Epithelial cell of proximal tubule (primary cell): ENCODE data around the gene OR52W1. TPM values are rescaled to one million over a fixed set of nuclear protein-coding genes. Genes with fewer than 3 reads are reported as not detected.
A peak's percentile ranks its signal among the peaks of the same experiment; 100 is the strongest.

Experiments
- DNase-seq: peaks from one replicate; pipeline ENCODE4 v3.0.0-alpha.2; 2011; ENCODE audit warnings: low read depth
- H3K4me3 ChIP-seq: 2 replicates; pipeline ENCODE4 v1.5.1; 2011; ENCODE audit warnings: low read depth, mild to moderate bottlenecking, low read length
- CTCF ChIP-seq: conservative IDR thresholded peaks from 2 replicates; pipeline ENCODE4 v1.5.1; 2012; ENCODE audit warnings: low read depth, mild to moderate bottlenecking, low read length
- total RNA-seq: library from RNA; depleted of rRNA; stranded (reverse); fragments of >200 nt; gene quantifications from 2 replicates; pipeline ENCODE4 v1.2.3, GENCODE V29; 2015

Gene OR52W1
- total RNA-seq, 1 donor from 2014 or later = not detected

GRCh38 chr11:6217722-6218121, 18.7 kb downstream of the OR52W1 start:
- DNase-seq = no peak
- H3K4me3 ChIP-seq = no peak overlapping the region
- TF ChIP-seq CTCF = no peak

DNA sequence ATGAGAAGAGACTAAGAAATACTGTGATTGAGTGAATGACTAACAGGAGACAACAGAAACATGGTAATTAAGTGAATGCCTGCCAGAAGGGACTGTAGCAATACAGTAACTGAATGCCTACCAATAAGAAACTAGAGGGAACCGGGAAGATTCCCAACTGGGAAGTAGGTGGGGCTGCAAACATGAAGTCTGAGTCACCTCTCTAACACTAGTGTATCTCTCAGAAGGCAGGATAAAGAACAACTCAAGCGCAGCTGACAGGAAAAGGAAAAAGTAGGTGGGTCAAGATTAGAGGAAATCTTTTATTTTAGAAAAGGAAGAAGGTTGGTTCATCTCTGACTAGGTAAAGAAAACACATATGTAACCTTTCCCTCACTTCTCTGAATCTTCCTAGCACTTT, 20.3 kb downstream of the OR52W1 start:
- H3K4me3 ChIP-seq = no peak overlapping the region
- DNase-seq = peak; percentile 84
- TF ChIP-seq CTCF = no peak

GRCh38 chr11:6223854-6224253, 24.8 kb downstream of the OR52W1 start:
- no peak for DNase-seq
- TF ChIP-seq CTCF = no peak
- H3K4me3 ChIP-seq = no peak overlapping the region

- TF ChIP-seq CTCF = no peak
- no peak overlapping the region for H3K4me3 ChIP-seq
- no peak for DNase-seq
Observed at GRCh38 chr11:6224421-6224820, 25.4 kb downstream of the OR52W1 start.

- no peak for TF ChIP-seq CTCF
- no peak for DNase-seq
- H3K4me3 ChIP-seq = no peak overlapping the region
Observed at GRCh38 chr11:6225024-6225423, 26.0 kb downstream of the OR52W1 start.

DNA sequence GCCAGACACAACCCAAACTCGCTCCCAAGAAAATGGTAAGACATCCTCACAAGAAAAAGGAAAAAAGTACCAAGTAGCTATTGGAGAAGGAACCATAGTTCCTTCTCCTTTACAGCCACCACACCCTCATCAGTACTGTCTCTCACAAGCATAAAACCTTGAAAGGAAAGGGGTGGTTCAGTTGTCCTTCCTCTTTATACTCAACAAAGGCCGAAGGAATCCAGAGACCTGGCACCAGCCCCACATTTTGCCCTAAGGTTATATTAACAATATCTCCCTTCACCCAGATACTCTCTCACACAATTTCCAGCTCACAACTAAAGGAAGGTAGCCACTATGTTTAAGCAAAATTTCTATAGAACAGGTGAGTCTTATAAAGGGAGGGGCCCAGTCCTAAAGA, 26.9 kb downstream of the OR52W1 start:
- no peak for TF ChIP-seq CTCF
- H3K4me3 ChIP-seq = no peak overlapping the region
- no peak for DNase-seq

- no peak for TF ChIP-seq CTCF
- no peak for DNase-seq
- no peak overlapping the region for H3K4me3 ChIP-seq
Observed at GRCh38 chr11:6228520-6228919, 29.5 kb downstream of the OR52W1 start.
